Posterior vena cava (tissue), 2 donors: ENCODE measurements around the gene CRIP2. TPM values are rescaled to one million over a fixed set of nuclear protein-coding genes. Genes with fewer than 3 reads are reported as not detected.

Source experiments
- DNase-seq: peaks from one replicate; pipeline ENCODE4 v3.0.0-alpha.2; 2020; ENCODE audit warnings: low spot score
- intact Hi-C, 2 donors: fragments of 100-400 bp; cut with DNase I; formaldehyde crosslinking; loops; one replicate each; pipeline versions ENCODE4 v1.14.1 to v1.14.2; 2022 to 2023
- total RNA-seq, 2 donors: library from RNA; stranded (reverse); fragmentation: NEBNext Ultra II Directional; extraction: Animal tissue kit (Norgen Biotek cat#: 25700); gene quantifications; one replicate each; pipeline ENCODE4 v1.2.1, GENCODE V29; 2021
- donor health status: DM: yes; HTN: yes; CAD: no.
- donor health status: DM: yes; HTN: yes; CAD: no.

CRIP2 gene
- total RNA-seq, 2 donors from 2014 or later = 187 to 199 TPM

DNA sequence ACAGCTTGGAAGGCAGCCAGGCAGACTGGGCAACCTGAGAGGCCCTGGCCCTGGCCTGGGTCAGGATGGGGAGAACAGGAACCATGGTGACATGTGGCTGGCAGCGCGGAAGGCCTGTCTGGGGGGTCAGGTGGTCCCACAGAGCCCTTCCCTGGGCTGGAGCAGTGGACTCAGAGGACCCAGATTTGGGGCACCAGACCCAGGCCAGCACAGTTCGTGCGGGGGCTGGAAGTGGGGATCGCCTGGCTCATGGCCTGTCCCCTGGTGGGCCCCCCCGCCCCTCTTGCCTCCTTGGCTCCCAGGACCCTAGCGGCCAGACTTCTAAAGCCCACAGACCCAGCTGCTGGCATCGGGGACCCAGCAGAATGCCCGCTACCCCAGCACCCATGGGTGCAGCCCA is 33.6 kb upstream of the CRIP2 start:
- no peak for DNase-seq
- intact Hi-C loops = loop anchor here in 1 of 2 donors (10.0 kb wide), 1 partner anchor 84 kb away; the partner anchor contains the start of gene TMEM121

DNA sequence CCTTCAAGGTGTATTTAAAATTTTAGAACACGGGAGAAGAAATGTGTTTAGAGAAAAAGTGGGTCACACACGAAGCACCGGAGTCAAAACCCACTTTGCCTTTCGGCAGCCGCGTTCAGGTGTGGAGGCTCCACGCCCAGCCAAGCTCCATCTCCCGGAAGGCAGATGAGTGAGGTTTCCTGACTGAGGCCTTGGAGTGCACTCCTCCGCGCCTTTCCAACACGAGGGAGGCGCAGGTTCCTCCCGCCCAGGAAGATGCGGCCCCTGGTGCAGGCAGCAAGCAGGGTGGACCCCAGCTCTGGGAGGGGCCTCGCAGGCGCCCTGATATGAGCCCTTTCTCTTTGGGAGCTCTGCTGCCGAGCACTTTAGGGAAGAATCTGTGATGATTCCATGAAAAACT is 32.5 kb upstream of the CRIP2 start:
- no peak for DNase-seq
- intact Hi-C loops = loop anchor here in 1 of 2 donors (10.0 kb wide), 1 partner anchor 83 kb away; the partner anchor contains the start of gene TMEM121

DNA sequence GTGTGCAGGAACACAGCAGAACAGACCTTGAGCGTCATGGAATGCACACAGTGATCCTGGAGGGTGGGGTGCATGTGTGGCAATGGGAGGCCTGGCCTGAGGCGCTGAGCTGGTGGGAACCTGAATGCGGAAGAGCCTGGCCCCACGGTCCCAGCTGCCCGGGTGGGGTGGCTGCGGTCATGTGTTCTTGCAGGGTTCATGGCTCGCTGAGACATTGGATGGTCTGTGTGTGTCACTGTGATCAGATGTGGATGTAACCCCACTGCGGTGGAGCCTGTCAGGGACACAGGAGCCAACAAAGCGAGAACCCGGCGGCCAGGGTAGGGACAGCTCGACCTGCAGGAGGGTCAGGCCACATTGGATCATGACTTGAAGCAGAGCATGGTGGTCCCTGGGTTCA is 31.8 kb upstream of the CRIP2 start:
- no peak for DNase-seq
- intact Hi-C loops = loop anchor here in 1 of 2 donors (10.0 kb wide), 1 partner anchor 82 kb away; the partner anchor contains the start of gene TMEM121

DNA sequence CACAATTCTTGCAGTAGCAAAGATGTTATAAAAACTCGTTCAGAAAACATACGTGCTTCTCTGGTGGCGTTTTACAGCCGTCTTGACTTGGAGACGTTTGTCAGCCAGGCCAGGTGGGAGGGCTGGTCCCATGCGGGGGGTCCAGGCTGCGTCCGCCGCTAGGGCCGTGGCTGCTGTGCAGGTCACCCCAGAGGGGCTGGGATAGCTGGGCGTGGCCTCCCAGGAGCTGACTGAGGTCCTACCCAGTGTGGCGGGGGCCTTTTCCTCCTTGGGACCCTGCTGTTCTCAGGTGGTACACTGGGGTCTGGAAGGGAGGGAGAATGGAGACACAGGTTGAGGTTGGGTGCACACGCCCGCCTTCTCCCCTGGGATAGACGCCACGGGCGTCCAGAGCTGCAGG is 29.8 kb upstream of the CRIP2 start:
- DNase-seq = no peak
- intact Hi-C loops = loop anchor here in 1 of 2 donors (5.0 to 10.0 kb wide), 2 partner anchors 42 to 80 kb away; partner anchors contain the start of genes CRIP1 and TMEM121

- intact Hi-C loops = loop anchor here in 1 of 2 donors (5.0 to 10.0 kb wide), 2 partner anchors 42 to 80 kb away; partner anchors contain the start of genes CRIP1 and TMEM121
- no peak for DNase-seq
These were observed 29.3 kb upstream of the CRIP2 start for GRCh38 chr14:105445290-105445689.

GRCh38 chr14:105445901-105446845 is 28.4 kb upstream of the CRIP2 start:
- intact Hi-C loops = loop anchor here in 1 of 2 donors (5.0 to 10.0 kb wide), 2 partner anchors 41 to 79 kb away; partner anchors contain the start of genes CRIP1 and TMEM121
- DNase-seq = no peak

DNA sequence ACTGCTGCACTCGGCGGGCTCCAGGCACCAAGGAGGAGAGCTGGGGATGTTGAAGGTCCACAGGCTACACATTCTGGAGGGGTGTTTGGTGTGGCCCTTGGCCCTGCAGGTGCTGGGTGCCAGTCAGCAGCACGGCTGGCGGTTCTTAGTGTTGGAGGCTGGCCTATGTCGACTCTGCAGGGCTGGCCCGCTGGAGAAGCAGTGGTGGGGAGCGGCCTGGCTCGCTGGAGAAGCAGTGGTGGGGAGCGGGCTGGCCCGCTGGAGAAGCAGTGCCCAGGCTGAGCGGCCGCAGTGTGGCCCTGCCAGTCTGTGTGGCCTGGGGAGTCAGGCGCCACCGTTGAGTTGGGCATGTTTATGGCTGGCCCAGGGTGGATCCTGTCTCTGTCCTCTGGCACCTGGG is 27.6 kb upstream of the CRIP2 start:
- intact Hi-C loops = loop anchor here in 1 of 2 donors (5.0 to 10.0 kb wide), 2 partner anchors 40 to 78 kb away; partner anchors contain the start of genes CRIP1 and TMEM121
- DNase-seq = no peak

- no peak for DNase-seq
- intact Hi-C loops = loop anchor here in 1 of 2 donors (5.0 to 10.0 kb wide), 2 partner anchors 39 to 77 kb away; partner anchors contain the start of genes CRIP1 and TMEM121
These were observed 26.7 kb upstream of the CRIP2 start for GRCh38 chr14:105447651-105448640.

- peak; percentile 93 for DNase-seq
- intact Hi-C loops = loop anchor here in 1 of 2 donors (5.0 to 10.0 kb wide), 2 partner anchors 39 to 76 kb away; partner anchors contain the start of genes CRIP1 and TMEM121
These were observed 25.9 kb upstream of the CRIP2 start for GRCh38 chr14:105448706-105449111.

DNA sequence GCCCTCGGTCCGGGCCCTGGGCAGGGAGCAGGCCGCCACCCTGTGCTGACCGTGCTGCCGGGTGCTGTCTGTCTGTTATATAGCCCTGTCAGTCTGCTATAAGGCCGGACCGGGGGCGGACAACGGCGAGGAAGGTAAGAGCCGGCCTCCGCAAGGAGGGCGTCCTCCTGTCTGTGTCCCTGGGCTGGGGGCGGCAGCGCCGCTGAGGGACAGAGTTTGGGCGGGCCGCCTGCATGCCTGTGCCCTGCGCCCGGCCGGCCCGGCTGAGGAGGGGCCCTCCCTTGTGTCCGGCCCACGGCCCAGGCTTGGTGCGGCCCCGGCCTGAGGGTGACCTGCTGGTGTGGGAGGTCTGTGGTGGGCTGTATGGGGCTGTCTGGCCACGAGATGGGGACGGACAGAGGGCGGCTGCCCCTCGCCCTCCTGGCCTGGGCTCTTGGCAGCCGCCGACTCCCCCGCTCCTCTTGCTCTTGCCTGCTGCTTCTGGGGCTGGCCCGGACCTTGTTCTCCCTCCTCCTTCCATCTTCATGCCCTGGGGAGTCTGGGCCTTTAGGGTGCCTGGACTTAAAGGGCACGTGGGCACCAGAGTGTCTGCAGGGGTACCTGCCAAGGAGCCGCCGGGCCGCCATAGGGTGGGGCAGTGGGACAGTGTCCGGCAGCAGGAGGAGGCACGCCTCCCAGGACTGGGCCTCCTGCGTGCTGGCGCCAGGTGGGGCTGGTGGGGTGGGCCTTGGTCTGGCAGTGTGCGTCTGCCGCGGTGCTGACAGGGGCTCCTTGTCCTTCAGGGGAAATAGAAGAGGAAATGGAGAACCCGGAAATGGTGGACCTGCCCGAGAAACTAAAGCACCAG is 25.1 kb upstream of the CRIP2 start:
- intact Hi-C loops = loop anchor here in 1 of 2 donors (5.0 to 10.0 kb wide), 2 partner anchors 38 to 75 kb away; partner anchors contain the start of genes CRIP1 and TMEM121
- DNase-seq = no peak

DNA sequence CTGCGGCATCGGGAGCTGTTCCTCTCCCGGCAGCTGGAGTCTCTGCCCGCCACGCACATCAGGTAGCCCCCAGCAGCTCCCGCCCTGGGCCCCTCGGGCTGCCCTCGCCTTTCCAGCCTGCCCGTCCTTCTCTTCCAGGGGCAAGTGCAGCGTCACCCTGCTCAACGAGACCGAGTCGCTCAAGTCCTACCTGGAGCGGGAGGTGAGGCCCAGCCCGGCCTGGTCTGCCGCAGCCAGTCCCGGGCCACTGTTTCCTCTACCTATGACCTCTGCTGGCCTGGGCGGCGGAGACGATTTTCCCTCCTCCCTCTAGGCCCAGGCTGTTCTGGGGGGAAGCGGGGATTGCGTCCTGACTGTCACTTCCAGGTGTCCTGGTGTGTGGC is 24.5 kb upstream of the CRIP2 start:
- no peak for DNase-seq
- intact Hi-C loops = no loop called here

DNA sequence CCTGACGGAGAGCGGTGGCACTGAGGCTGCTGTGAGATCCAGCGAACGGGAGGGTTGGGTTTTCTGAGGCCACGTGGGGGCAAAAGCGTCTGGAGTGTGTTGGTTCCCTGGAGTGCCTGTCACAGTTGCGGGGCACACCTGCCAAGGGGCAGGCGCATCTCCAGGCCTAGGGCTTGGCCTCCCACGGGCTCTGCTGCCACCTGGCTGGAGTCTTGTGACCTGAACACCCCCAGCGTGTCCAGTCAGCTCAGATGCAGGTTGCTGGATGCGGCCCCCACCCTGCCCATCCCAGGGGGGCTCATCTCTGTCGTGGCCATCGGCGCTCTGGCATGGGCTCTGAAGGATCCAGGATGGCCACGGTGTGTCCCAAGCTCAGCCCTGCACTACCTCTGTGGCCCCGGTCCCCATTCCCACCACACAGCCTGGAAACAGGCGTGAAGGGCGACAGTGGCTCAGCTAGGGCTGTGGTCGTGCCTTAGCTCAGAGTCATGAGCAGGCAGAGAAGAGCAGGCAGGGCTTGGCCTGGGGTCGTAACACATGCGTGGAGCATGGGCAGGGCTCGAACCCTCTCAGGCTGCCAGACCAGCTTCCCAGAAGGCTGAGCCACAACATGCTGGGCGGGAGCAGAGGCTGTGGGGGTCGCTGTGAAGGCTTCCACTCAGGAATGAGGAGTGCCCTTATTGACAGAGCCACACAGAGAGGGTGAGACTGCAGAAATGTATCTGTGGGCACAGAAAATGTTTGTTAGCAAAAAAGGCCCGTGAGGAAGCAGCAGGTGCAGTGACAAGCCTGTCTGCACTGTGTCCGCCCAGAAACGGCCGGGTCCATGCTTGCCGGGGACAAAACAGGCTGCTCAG is 23.5 kb upstream of the CRIP2 start:
- intact Hi-C loops = no loop called here
- DNase-seq = no peak

- intact Hi-C loops = no loop called here
- DNase-seq = no peak
These were observed 21.7 kb upstream of the CRIP2 start for GRCh38 chr14:105452963-105453362.

- no peak for DNase-seq
- intact Hi-C loops = no loop called here
These were observed 20.8 kb upstream of the CRIP2 start for GRCh38 chr14:105453847-105454246.

GRCh38 chr14:105455086-105455640 is 19.5 kb upstream of the CRIP2 start:
- intact Hi-C loops = no loop called here
- DNase-seq = no peak

GRCh38 chr14:105455766-105456660 is 18.6 kb upstream of the CRIP2 start:
- DNase-seq = no peak
- intact Hi-C loops = no loop called here
